HepG2 (cell line): Measurements from ENCODE around the gene PRSS23. TPM values are rescaled to one million over a fixed set of nuclear protein-coding genes. Genes with fewer than 3 reads are reported as not detected.

ENCODE experiments used
- ATAC-seq: fragments of 200-7000 bp; cut with Tn5 transposase; 3 replicates; pipeline ENCODE4 v1.9.1; 2020; ENCODE audit warnings: mild to moderate bottlenecking, moderate library complexity
- BruUV-seq: library from RNA; stranded (reverse); fragments of 400-500 nt; replicated peaks from 2 replicates; lab custom pipeline; 2021; lab: Mats Ljungman, UMichigan
- CTCF ChIA-PET: fragments of 300-600 bp; formaldehyde crosslinking; extraction: SDS; loops from one replicate; lab custom pipeline; 2021; ENCODE audit warnings: low total read pairs, inconsistent platforms, low intra/inter-chr PET ratio; lab: Yijun Ruan, JAX
- POLR2A ChIA-PET: fragments of 350-600 bp; sonication (Branson Sonifier 250); formaldehyde crosslinking; loops from one replicate; lab custom pipeline; 2020; ENCODE audit warnings: antibody characterized with exemption, inconsistent platforms; lab: Yijun Ruan, JAX
- DNase-seq: peaks from one replicate; pipeline ENCODE4 v3.0.0-alpha.2; 2015; ENCODE audit warnings: low spot score
- FAIRE-seq: peaks from 3 replicates; lab custom pipeline; 2011; peaks lifted over from hg19 to GRCh38; lab: Jason Lieb, UNC
- H2AFZ ChIP-seq: one replicate; pipeline ENCODE4 v1.6.1; 2011; ENCODE audit warnings: low read length, inconsistent platforms
- H3K27ac ChIP-seq: fragments of 300-600 bp; 3 replicates; pipeline ENCODE4 v1.8.0; 2011; ENCODE audit warnings: mixed run types, mild to moderate bottlenecking, mixed read lengths, low read length, inconsistent platforms; ENCODE audit not compliant: insufficient read depth; ENCODE audit errors: extremely low read length
- H3K27me3 ChIP-seq, 2 experiments: fragments of 200-600 bp in 1 of 2; 2 replicates in 1 of 2; 3 replicates in 1 of 2; pipeline versions ENCODE4 v1.6.0 to v1.8.0; 2011; ENCODE audit warnings: low read length in 2 of 2, mild to moderate bottlenecking in 2 of 2, moderate library complexity in 2 of 2, inconsistent platforms in 1 of 2; ENCODE audit not compliant: insufficient read depth in 2 of 2, control insufficient read depth in 1 of 2
- H3K36me3 ChIP-seq, 2 experiments: fragments of 200-600 bp in 1 of 2; replicated peaks in 1 of 2; 2 replicates in 1 of 2; 3 replicates in 1 of 2; pipeline versions ENCODE4 v1.5.1 to v1.8.0; 2011; ENCODE audit warnings: low read length in 2 of 2, inconsistent platforms in 1 of 2; ENCODE audit not compliant: insufficient read depth in 2 of 2, control insufficient read depth in 1 of 2
- H3K4me1 ChIP-seq: 2 replicates; pipeline ENCODE4 v1.5.1; 2012; ENCODE audit warnings: low read length, inconsistent platforms; ENCODE audit not compliant: insufficient read depth
- H3K4me2 ChIP-seq: 2 replicates; pipeline ENCODE4 v1.6.0; 2011; ENCODE audit warnings: low read depth, low read length, inconsistent platforms
- H3K4me3 ChIP-seq, 3 experiments: fragments of 200-600 bp in 1 of 3; sonication (generic), shearing (Covaris generic) in 1 of 3; replicated peaks in 1 of 3; 2 replicates each; pipeline ENCODE4 v1.5.1; 2011 to 2016; ENCODE audit warnings: low read length in 3 of 3, inconsistent platforms in 2 of 3, low read depth in 2 of 3, mild to moderate bottlenecking in 2 of 3, control low read depth in 1 of 3, mixed read lengths in 1 of 3; ENCODE audit not compliant: insufficient read depth in 1 of 3
- H3K79me2 ChIP-seq: one replicate; pipeline ENCODE4 v1.6.1; 2011; ENCODE audit warnings: low read length, inconsistent platforms; ENCODE audit not compliant: insufficient read depth
- H3K9ac ChIP-seq: 2 replicates; pipeline ENCODE4 v1.6.0; 2011; ENCODE audit warnings: mild to moderate bottlenecking, low read depth, low read length, inconsistent platforms; ENCODE audit not compliant: insufficient read depth
- H3K9me3 ChIP-seq: 2 replicates; pipeline ENCODE4 v1.5.1; 2012; ENCODE audit warnings: mild to moderate bottlenecking, low read length
- H4K20me1 ChIP-seq: 2 replicates; pipeline ENCODE4 v1.6.0; 2011; ENCODE audit warnings: inconsistent platforms, mild to moderate bottlenecking, low read length, moderate library complexity; ENCODE audit not compliant: insufficient read depth
- ELK4 ChIP-seq: sonication (generic); formaldehyde crosslinking; IDR thresholded peaks from 2 replicates; pipeline ENCODE4 v1.9.0; 2021; ENCODE audit warnings: missing genetic modification reagents, borderline replicate concordance
- NCOA2 ChIP-seq: sonication (generic); formaldehyde crosslinking; IDR thresholded peaks from 2 replicates; pipeline ENCODE4 v1.8.0; 2022; ENCODE audit warnings: inconsistent platforms
- SRSF9 ChIP-seq: fragments of 200-400 bp; formaldehyde crosslinking; IDR thresholded peaks from 2 replicates; pipeline ENCODE4 v1.6.1; 2018; ENCODE audit warnings: borderline replicate concordance, mild to moderate bottlenecking, low read depth, low read length; ENCODE audit not compliant: insufficient read depth, poor library complexity, severe bottlenecking
- ZNF407 ChIP-seq: sonication (generic); formaldehyde crosslinking; IDR thresholded peaks from one replicate; pipeline ENCODE4 v1.5.1; 2020; ENCODE audit warnings: mild to moderate bottlenecking, missing genetic modification reagents; ENCODE audit errors: not compliant biosample characterization
- ZNF737 ChIP-seq: sonication (generic); formaldehyde crosslinking; IDR thresholded peaks from 2 replicates; pipeline ENCODE4 v1.5.0; 2020; ENCODE audit warnings: missing genetic modification reagents, mild to moderate bottlenecking, borderline replicate concordance
- WGBS: methylation state at CpG from one replicate; pipeline ENCODE4 v1.1.6; 2017; ENCODE audit warnings: low lambda C conversion rate; 5-methylcytosine and 5-hydroxymethylcytosine counted together
- in situ Hi-C: cut with HindIII; loops from 2 replicates; pipeline ENCODE4 v1.10.0; 2017; ENCODE audit warnings: low pct_unique_long_range_greater_than_20kb; ENCODE audit not compliant: extremely low pct_ligation_motif_present
- intact Hi-C: fragments of 100-400 bp; cut with micrococcal nuclease; formaldehyde crosslinking; loops from one replicate; pipeline ENCODE4 v1.10.0; 2022; ENCODE audit not compliant: unreplicated experiment
- polyA plus RNA-seq, 8 experiments: library from polyadenylated mRNA; depleted of rRNA in 3 of 8; stranded (reverse) in 7 of 8; unstranded in 1 of 8; fragments of >200 nt; fragmentation: Illumina TruSeq in 4 of 8; extraction: Trizol in 4 of 8; gene quantifications; 2 replicates each; pipeline versions ENCODE4 v1.2.1 to v1.2.3, GENCODE V29; 2011 to 2016; ENCODE audit warnings: low read depth in 4 of 8, missing spikeins in 1 of 8, mixed read lengths in 1 of 8; ENCODE audit not compliant: insufficient read depth in 1 of 8
- total RNA-seq, 5 experiments: library from RNA; depleted of rRNA; stranded (reverse); fragments of >200 nt; fragmentation: Illumina TruSeq; extraction: Trizol; gene quantifications; 2 replicates each; pipeline ENCODE4 v1.2.3, GENCODE V29; 2016; ENCODE audit warnings: low read depth in 1 of 5

Gene PRSS23
- total and polyA plus RNA-seq, 2 of the 13 experiments (the other 11 are each of a cell fraction or from before 2014, with no cell fraction given): 0.20 to 0.30 TPM

DNA sequence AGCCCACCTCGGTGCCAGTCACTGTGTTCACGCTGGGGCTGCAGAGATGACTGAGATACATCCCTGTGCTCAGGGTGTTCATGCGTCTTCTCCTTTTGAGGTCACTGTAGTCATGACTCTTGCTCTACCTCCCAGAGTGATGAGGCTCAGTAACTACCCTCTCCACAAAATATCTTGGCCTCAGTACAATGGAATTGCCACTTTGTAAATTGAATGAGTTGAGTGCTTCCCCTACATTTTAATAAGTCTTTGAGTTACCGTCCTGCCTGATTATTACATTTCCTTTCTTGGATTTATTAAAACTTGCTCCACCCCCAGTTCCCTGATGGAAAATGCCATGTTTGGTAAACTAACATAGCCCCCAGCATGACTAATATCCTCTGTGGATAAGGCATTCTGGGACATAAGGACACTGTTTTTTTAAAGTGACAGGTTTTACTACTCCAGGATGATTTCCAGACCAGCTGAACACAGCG is 15.9 kb downstream of the PRSS23 start:
- no TSS peak for BruUV-seq
- in situ Hi-C loops (loop anchor here (5.0 to 25.0 kb wide), 2 partner anchors 359 to 454 kb away; partner anchors contain the start of gene CCDC81), intact Hi-C loops (no loop called here)
- TF ChIP-seq ELK4 (CRISPR knock-in tag) (no peak), ZNF407 (no peak), SRSF9 (no peak), ZNF737 (CRISPR knock-in tag) (no peak), NCOA2 (CRISPR knock-in tag) (no peak)
- no peak overlapping the region for H2AFZ ChIP-seq
- no peak overlapping the region for H3K4me2 ChIP-seq
- no peak overlapping the region for H3K9ac ChIP-seq
- DNase-seq (no peak), ATAC-seq (no peak), FAIRE-seq (no peak)
- H3K4me3 ChIP-seq: no peak overlapping the region
- POLR2A ChIA-PET: no interaction called here
- H3K27me3 ChIP-seq: peaks cover 0 to 4% of the 10 kb centered on the region in 2 experiments; a peak in 2 of 5 replicates
- no peaks in the 10 kb centered on the region for H4K20me1 ChIP-seq
- no peaks in the 10 kb centered on the region for H3K36me3 ChIP-seq
- no peaks in the 10 kb centered on the region for H3K9me3 ChIP-seq
- CTCF ChIA-PET: no interaction called here
- H3K4me1 ChIP-seq: no peaks in the 10 kb centered on the region
- H3K27ac ChIP-seq: no peak overlapping the region
- no peaks in the 10 kb centered on the region for H3K79me2 ChIP-seq
- WGBS: 24% methylated on average over 5 of the region's 5 CpGs
